NCI-H524 treated with DMSO at 0.1 percent for 48 hours (cell line): ENCODE results near the gene KIF26B.

Experiments
- DNase-seq: peaks from one replicate; lab custom pipeline; 2025; lab: John Stamatoyannopoulos, UW

Gene KIF26B

DNA sequence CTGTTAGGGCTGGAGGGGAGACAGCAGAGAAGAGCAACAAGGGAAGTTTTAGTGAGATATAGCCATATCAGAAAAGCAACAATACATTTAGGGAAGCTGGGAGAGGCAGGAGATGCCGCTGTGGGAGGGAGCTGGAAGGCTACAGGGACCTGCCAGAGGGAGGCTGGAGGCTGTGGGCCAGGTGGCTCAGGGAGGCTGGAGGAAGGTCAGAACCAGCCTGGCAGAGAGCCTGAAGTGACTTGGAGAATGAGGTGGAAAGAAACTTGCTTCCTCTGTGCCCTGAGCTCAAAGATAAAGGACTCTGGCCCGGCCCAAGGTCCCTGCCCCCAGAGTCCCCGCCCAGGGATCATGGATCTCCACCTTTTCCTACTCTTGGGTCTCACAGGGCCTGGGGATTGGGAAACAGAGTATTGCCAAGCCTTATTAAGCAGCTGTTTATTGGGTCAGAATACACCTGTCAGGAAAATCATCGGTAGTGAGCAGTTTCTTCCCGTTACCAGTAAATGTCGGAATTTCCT lies 85.9 kb downstream of the KIF26B start:
- no peak for DNase-seq

DNA sequence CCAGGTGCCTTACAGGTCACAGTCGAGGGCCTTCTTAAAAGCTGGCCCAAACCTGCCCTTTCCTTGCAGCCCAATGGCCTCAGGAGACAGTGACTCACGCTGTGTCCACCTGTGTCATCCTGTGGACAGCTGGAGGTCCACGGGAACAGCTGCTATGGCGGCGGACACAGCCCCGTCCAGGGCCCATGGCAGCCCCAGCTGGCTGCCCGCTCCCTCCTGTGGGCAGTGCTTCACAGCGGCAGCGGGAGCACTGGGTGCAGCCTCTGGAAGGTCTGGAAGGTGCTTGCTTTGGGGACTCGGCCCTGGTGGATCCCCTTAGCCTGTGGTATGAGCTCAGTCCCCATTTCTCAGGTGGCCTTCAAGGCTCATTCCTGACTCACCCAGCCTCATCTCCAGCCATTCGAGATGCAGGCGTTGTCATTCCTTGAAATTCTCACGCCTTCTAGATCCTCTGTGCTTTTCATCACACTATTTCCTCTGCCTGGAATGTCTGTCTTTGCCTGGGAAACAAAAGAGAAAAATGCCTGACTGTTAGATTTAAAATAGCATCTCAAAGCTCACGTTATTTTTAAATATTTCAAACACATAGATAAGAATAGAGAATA lies 86.8 kb downstream of the KIF26B start:
- DNase-seq: no peak

DNA sequence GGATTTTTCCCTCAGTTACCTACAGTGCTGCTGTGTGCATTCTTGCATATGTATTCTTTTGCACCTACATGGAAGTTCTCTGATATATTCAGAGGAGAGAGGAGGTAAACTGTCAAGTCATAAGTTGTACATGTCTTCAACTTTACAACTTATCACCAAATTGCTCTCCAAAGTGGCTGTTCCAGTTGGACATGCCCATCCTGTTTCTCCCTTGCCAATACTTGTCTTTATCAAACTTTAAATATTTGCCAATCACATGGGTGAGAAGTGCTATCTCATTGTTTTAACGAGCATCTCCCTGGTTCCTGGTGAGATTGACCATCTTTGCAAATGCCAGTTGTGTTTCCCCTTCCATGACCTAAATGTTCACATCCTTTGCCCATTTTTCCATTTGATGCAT lies 88.2 kb downstream of the KIF26B start:
- DNase-seq: no peak

DNA sequence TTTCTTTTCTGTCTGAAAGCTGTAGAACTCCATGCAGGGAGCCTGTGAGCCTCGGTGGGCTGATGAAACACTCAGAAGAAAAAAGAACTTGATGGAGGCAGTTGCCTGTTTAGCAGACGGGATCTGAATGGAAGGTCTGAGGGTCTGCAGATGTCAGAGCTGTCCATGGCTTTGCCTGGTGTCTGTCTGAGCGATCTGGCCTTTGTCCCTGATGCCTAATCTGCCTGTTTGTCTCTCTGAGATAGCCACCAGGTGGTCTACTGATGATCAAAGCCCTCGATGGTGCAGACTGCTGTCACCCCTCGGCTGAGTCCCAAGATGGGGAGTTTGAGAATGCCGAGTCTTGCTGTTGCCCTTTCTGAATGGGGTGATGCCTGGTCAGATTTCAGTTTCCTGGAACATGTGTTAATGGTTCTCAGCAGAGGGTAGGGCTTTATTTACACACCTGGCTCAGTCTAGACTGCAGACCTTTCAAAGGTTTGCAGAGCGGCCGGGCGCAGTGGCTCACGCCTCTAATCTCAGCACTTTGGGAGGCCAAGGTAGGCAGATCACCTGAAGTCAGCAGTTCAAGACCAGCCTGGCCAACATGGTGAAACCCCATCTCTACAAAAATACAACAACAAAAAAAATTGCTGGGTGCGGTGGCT lies 90.4 kb downstream of the KIF26B start:
- no peak for DNase-seq

DNA sequence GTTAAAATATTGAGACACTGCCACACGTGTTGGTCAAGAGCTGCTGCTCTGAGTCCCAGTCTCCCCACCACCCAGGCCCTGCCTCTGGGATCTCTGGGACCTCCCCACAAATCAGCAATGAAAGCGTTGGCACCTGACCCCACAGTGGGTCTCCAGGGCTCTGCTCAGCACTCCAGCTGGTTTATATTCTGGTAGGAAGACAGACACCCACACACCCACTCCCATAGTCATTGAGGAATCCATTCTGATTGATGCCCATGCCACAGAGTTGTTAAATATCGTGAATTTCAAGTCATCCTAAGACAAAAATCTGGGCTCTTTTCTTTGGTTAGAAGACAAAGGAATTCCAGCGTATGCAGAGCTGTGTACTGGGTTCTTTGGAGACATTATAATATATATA lies 91.6 kb downstream of the KIF26B start:
- no peak for DNase-seq

DNA sequence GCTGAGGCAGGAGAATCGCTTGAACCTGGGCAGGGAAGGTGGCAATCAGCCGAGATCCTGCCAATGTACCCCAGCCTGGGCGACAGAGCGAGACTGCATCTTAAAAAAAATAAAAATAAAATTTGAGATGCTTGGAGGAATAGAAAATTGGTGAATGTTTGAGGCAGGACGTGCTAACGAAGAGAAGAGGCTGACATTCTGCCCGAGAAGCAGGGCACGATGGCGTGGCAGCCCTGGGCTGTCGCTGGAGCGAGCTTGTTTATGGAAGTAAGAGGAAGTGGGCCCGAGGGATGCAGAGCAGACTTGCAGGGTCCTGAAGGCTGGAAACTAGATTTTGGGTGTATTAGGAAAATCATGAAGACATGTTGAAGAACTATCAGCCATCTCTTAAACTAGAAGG lies 92.6 kb downstream of the KIF26B start:
- DNase-seq: no peak

DNA sequence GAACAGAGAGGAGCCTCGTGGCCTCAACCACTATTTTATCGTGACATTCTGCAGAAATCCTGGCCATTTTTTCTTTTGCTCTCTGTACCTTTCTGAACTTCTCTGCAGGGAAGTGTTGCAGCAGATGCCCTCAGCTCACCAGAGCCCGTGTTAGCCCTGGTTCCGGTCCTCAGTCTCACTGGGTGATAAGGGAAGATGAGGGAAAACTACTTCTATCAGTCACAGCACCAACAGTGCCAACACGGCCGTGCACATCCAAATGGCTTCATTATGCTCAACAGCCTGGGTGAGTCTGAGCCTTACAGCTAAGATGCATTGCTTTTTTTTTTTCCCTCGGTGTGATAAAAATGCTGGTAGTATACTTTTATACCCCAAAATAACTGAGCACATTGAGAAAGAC lies 93.0 kb downstream of the KIF26B start:
- no peak for DNase-seq

DNA sequence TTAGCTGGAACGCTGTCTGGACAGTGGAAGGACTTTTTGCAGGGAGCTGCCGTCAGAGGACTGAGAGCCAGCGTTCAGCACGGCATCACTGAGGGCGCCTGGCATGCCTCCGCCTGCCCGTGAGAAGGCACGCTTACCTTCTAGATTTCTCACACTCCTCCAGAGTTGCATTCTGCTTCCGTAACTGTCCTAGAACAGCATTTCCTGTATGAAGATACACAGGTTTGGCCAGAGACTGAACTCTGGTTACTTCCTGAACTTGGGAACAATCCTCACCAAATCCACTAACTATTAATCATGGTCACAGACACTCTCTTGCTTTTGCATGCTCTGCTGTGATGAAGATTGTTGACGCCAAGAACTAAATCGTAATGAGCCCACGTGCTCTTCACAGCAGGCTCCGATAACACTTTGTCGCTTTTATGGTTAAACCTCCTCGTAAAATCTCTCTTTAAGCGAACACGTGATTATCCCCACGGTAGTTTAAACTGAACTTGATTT lies 93.5 kb downstream of the KIF26B start:
- no peak for DNase-seq

DNA sequence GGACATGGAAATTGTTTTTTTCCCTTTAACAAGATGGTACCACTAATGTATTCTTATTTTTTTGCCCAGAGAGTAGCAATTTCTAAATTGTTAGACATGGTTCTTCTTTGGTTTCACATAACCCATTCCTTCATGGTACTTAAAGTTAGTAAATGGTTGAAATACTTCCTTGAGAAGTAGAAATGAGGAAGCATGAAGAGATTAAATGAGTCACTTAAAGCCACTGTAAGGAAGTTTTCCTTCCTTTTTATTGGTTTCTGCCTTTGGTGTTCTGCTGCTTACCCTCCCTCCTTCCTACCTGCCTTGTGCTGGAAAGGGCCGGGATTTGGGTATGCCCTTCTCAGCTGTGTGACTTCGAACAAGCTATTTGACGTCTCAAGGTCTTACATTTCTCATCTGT lies 101.0 kb downstream of the KIF26B start:
- DNase-seq: no peak

DNA sequence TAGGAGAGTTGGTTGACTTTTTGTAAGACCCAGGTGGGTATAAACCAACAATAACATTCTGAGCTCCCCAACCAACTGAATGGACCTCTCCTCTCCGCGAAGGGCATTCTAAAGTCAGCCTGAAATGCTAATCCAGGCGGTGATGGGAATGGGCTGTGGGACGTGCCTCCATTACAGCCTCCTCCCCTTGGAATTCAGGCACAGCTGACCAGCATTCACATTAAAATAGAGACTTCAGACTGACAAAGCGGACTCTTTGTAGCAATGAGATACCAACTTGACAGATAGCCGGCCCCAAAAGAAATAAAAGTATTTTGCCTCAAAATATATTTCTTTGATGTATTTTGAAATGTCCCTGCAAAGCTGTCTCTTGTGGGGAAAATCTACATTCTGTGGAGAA lies 101.7 kb downstream of the KIF26B start:
- no peak for DNase-seq

DNA sequence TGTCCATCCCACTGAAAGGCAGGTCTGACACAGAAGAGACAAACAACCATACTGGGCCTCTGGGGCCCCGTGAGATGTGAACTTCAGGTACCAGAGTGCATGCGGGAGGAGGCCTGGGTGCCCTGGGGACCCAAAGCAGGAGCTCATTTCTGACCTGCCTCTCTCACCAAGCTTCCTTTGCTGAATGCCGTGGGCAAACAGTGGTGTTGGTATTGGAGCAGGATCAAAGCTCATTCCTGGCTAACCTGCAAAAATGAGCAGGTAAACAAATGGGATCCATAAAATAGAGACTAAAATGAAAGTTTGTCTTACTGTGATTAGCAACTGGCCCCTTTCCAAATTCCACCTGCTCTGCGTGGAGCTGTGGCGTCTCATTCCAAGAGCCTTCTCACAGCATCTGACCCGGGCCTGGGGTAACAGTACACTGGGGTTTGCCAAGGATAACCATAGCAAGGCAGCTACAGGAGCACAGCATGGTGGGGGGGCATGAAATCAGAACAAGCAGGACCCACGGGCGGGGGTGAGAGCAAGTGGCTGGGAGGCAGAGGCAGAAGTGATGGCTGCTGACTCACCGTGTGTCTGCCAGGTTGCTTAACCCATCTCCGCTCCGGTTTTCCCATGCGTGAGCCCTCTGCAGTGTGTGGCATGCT lies 103.6 kb downstream of the KIF26B start:
- no peak for DNase-seq

DNA sequence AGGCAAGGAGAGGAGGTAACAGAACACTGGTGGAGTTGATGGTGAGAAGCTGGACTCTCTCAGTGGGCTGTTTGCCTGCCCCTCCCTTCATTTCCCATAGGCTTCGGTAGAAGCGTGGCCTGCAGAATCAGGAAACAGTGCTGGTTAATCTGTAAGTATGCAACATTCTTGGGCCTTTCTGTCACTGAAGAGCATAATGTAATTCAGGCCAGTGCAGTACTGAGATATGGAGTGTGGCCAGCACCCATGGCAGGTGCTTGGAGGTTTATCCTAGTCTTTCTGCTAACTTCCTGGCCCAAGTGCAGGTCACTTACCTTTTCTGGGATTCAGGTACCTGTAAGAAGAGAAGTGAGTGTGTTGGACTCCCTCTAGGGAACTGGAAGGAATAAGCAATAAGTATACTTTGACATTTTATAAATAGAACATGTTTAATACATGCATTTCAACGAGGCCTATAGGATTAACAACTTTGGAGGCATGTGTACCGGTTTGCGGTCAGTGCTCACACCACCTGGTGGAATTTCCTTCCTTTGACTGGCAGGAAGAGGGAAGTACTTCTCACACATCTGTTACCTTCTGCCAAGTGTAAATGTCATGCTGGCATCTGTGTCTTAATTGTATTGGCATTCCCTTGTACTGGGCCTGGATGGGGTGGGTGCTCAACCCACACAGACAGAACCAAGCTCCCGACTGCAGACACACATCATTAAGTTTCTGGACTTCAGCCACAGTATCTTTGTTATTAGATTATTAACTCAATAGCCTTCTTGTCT lies 105.5 kb downstream of the KIF26B start:
- DNase-seq: no peak

DNA sequence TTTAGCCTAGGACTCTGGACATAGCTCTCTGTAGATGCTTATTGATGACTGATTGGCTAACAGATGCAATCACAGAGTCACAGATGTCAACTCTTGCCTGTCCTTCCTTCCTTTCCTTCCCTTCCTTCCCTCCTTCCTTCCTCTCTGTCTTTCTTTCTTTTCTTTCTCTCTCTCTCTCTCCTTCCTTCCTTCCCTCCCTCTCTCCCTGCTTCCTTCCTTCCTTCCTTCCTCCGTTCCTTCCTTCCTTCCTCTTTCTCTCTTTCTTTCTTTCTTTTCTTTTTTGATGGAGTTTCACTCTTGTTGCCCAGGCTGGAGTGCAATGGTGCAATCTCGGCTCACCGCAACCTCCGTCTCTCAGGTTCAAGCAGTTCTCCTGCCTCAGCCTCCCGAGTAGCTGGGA lies 106.1 kb downstream of the KIF26B start:
- no peak for DNase-seq

DNA sequence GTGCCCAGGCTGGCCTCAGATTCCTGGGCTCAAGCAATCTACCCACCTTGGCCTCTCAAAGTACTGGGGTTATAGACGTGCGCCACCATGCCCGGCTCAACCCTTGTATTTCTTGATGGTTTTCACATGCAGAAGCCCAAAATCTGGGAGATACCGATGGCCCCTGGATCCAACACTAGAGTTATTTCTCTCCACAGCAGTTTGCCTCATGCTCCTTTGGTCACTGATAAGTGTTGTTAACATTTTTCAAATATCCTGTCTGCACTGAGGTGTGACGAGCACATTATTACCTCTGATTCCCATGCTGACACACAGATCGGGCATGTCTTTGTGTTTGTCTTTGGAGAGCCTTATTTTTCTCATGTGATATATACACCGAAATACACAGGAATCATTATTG lies 107.0 kb downstream of the KIF26B start:
- DNase-seq: no peak

DNA sequence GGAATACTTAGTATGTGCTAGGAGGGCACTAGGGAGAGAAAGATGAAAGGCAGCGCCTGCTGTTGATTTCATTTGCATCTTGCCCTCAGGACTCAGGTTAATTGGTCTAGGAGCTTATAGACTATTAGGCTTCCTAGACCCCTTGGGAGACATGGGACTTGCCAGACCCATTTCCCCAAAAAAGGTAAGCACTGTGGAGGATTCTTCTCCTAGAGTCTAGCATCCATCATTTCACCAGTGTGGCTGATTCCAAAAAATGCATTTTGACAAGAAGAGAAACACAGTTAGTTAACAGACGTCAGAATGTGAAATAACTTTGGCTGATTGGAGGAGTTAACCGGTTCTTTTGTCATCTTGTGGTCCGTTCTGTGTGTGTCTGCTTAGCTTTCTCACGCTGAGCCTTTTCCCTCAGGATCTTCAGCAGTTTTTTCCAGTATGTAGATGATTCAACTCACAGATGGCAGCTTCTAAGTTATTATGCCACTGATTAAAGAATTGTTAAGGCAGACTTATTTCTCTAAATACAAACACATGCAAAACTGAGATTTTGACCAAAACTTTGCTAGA lies 108.8 kb downstream of the KIF26B start:
- DNase-seq: no peak

DNA sequence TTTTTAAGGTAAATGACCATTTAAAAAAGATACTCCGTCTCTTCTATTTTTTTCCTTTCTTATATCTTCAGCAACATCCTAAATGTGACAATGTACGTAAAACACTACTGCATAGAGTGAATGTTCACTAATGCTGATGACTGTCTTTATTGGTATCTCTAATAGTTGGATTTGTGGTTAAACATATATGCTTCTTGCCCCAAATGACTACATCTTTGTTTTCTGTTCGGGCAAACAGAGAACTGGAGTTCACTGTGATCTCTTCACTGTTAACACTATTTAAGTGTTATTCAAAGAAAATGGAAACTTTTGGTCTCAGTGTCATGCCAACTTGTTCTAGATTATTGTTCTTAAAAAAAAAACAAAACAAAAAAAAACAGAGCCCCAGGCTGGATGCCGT lies 109.4 kb downstream of the KIF26B start:
- DNase-seq: no peak

DNA sequence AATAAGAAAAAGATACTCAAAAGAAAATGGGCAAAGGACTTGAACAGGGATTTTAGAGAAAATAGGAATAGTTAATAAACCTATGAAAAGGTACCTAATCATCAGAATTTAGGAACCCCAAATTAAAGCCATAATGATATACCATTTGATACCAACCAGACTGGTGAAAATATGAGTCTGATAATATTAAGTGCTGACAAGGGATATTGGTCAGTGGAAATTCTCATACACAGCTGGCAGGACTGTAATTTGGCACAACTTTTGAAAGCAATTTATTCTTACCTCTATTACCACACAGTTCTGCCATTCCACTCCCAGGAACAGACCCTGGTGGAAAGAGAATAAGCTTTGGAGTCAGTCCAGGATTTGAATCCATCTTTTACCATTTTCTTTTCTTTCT lies 111.3 kb downstream of the KIF26B start:
- DNase-seq: no peak

DNA sequence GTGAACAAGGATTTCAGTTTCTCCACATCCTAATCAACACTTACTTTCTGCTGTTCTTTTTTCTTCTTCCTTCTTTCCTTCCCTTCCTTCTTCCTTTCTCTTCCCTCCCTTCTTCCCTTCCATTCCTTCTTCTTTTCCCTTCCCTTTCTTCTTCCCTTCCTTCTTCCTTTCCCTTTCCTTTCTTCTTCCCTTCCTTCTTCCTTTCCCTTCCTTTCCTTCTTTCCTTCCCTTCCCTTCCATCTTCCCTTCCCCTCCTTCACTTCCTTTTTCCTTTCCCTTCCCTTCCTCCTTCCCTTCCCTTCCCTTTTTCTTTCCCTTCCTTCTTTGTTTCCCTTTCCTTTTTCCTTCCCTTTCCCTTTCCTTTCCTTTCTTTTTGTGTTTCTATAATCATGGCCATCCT lies 115.3 kb downstream of the KIF26B start:
- DNase-seq: no peak

DNA sequence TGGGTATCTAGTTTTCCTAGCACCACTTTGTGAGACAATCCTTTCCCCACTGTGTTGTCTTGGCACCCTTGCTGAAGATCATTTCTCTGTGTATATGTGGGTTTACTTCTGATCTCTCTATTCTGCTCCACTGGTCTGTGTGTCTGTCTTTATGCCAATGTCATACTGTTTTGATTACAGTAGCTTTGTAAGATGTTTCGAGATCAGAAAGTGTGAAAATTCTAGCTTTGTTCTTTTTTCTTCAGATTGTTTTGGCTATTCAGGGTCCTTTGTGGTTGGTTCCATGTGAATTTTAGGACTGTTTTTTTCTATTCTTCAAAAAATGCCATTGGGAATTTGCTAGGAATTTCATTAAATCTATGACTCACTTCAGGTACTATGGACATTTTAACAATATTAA lies 116.2 kb downstream of the KIF26B start:
- no peak for DNase-seq

DNA sequence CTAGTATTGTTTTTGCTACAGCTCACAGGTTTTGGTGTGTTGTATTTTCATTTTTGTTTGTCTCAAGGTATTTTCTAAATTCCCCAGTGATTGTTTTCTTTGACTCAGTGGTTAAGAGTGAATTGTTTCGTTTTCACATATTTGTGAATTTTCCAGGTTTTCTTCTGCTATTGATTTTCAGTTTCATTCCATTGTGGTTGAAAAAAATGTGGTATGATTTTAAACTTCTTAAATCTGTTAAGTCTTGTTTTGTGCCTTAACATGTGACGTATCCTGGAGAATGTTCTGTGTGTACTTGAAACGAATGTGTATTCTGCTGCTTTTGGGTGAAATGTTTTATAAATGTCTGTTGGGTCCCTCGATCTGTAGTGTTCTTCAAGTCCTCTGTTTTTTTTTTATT lies 117.9 kb downstream of the KIF26B start:
- no peak for DNase-seq

DNA sequence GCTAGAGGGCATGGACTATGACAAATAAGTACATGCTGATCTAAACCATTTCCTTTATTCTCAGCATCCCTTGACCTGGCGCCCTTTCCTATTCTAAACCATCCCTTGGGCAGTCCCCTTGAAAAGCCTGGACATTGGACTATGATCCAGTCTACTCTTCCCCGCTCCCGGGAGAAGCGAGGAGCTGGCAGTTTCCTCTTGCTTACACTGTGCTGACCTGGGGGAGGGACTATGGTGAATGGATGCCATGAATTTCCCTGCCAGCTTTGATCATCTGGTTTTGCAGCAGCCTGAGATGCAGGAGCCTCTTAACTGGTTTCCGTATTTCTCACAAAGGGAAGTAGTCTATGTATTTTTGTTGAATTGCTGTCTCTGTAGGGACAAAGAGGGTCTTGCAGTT lies 121.7 kb downstream of the KIF26B start:
- DNase-seq: no peak

DNA sequence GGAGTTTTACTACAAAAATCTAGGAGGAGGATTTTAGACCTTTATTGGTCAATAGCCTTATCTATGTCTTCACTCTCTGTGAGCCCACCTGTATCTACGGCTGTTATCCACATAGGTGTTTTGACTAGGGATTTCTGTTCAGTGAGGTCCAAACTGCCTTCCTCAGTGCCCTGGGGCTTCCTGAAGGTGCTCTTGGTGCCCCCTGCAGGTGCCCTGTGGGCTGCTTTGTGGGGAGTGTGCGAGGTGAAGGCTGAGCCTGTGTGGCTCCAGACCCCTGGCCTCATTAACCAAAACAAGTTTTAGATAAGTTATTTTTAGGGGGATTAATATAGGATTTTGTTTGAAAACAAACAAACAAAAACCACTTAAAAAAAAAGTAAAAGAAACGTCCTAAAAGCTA lies 122.5 kb downstream of the KIF26B start:
- no peak for DNase-seq
